Measurements from ENCODE around the gene GMPR.
A peak's percentile ranks its signal among the peaks of the same experiment; 100 is the strongest.

Gene GMPR

GRCh38 chr6:16279243-16279642 is 40.9 kb downstream of the GMPR start:
- DNase-seq (ENCODE audit: extremely low read depth, low read depth) = no peak

GRCh38 chr6:16282370-16282769 is 44.0 kb downstream of the GMPR start:
- TF ChIP-seq CTCF (IDR thresholded peaks at IDR 0.05; ENCODE audit: low read depth, low read length) = no peak
- DNase-seq (ENCODE audit: extremely low read depth, low read depth) = no peak

More at GRCh38 chr6:16279243-16279642, 40.9 kb downstream of the GMPR start:
- no peak for TF ChIP-seq CTCF (IDR thresholded peaks at IDR 0.05; ENCODE audit: low read depth, low read length)

GRCh38 chr6:16284472-16284871 is 46.1 kb downstream of the GMPR start:
- no peak for TF ChIP-seq CTCF (IDR thresholded peaks at IDR 0.05; ENCODE audit: low read depth, low read length)
- no peak for DNase-seq (ENCODE audit: extremely low read depth, low read depth)

- no peak for DNase-seq (ENCODE audit: extremely low read depth, low read depth)
- no peak for TF ChIP-seq CTCF (IDR thresholded peaks at IDR 0.05; ENCODE audit: low read depth, low read length)
These were observed 47.2 kb downstream of the GMPR start for GRCh38 chr6:16285467-16286150.

GRCh38 chr6:16286151-16286522 is 47.8 kb downstream of the GMPR start:
- DNase-seq (ENCODE audit: extremely low read depth, low read depth) = no peak
- peak; percentile 82 for TF ChIP-seq CTCF (IDR thresholded peaks at IDR 0.05; ENCODE audit: low read depth, low read length)

GRCh38 chr6:16288163-16288562 is 49.8 kb downstream of the GMPR start:
- TF ChIP-seq CTCF (IDR thresholded peaks at IDR 0.05; ENCODE audit: low read depth, low read length) = no peak
- DNase-seq (ENCODE audit: extremely low read depth, low read depth) = no peak

- no peak for TF ChIP-seq CTCF (IDR thresholded peaks at IDR 0.05; ENCODE audit: low read depth, low read length)
- no peak for DNase-seq (ENCODE audit: extremely low read depth, low read depth)
These were observed 53.4 kb downstream of the GMPR start for GRCh38 chr6:16291739-16292138.
